ENCODE results near the gene MVB12B. TPM values are rescaled to one million over a fixed set of nuclear protein-coding genes. Genes with fewer than 3 reads are reported as not detected.

The MVB12B gene
- total and polyA plus RNA-seq, 2 of the 13 experiments (the other 11 are each of a cell fraction or from before 2014, with no cell fraction given), result 12.1 to 30.1 TPM

GRCh38 chr9:126376311-126377175, 49.9 kb downstream of the MVB12B start (continued):
- TF ChIP-seq ZNF441 (CRISPR knock-in tag; IDR thresholded peaks at IDR 0.05; ENCODE audit: borderline replicate concordance) (no peak), ZNF138 (CRISPR knock-in tag; IDR thresholded peaks at IDR 0.05; ENCODE audit: low read depth) (no peak), ESRRA (CRISPR knock-in tag; IDR thresholded peaks at IDR 0.05; ENCODE audit: low read depth) (no peak; the same call in 1 of the 2 replicates), RFX5 (IDR thresholded peaks at IDR 0.05; ENCODE audit: low read depth, low read length) (no peak), CREM (IDR thresholded peaks at IDR 0.05) (peak; percentile 18; the same call in 1 of the 2 replicates), CREM (CRISPR knock-in tag; IDR thresholded peaks at IDR 0.05) (no peak), PHF21A (CRISPR knock-in tag; IDR thresholded peaks at IDR 0.05) (0 out of 2 replicates have a peak, but pooled peaks have one; percentile 22), ZNF136 (CRISPR knock-in tag; IDR thresholded peaks at IDR 0.05; ENCODE audit: low read depth) (no peak), ZNF17 (CRISPR knock-in tag; IDR thresholded peaks at IDR 0.05) (no peak), CHD4 (IDR thresholded peaks at IDR 0.05; ENCODE audit: borderline replicate concordance, low read length) (no peak), HOXA7 (CRISPR knock-in tag; IDR thresholded peaks at IDR 0.05) (no peak), ZNF530 (CRISPR knock-in tag; IDR thresholded peaks at IDR 0.05; ENCODE audit: low read depth) (no peak), ZSCAN29 (CRISPR knock-in tag; conservative IDR thresholded peaks at IDR 0.05) (0 out of 2 replicates have a peak, but pooled peaks have one; percentile 53), ZSCAN30 (CRISPR knock-in tag; IDR thresholded peaks at IDR 0.05) (no peak), MXD1 (CRISPR knock-in tag; IDR thresholded peaks at IDR 0.05) (no peak), SIX1 (CRISPR knock-in tag; IDR thresholded peaks at IDR 0.05; ENCODE audit: borderline replicate concordance) (no peak), MATR3 (CRISPR knock-in tag; IDR thresholded peaks at IDR 0.05) (no peak), ZNF574 (CRISPR knock-in tag; IDR thresholded peaks at IDR 0.05) (peak; percentile 61; the same call in 1 of the 2 replicates), KAT8 (CRISPR knock-in tag; IDR thresholded peaks at IDR 0.05) (no peak), POLR2G (IDR thresholded peaks at IDR 0.05; ENCODE audit: low read depth, low read length) (peak; percentile 75), ZNF557 (CRISPR knock-in tag; IDR thresholded peaks at IDR 0.05) (no peak), ZNF274 (CRISPR knock-in tag; IDR thresholded peaks at IDR 0.05) (no peak), HNRNPH1 (optimal IDR thresholded peaks at IDR 0.05; ENCODE audit: low read depth, low read length) (no peak)
- TF ChIP-seq, protein P1, sequence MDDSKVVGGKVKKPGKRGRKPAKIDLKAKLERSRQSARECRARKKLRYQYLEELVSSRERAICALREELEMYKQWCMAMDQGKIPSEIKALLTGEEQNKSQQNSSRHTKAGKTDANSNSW (CRISPR knock-in tag; IDR thresholded peaks at IDR 0.05; ENCODE audit: borderline replicate concordance), result no peak
